ENCODE data around the gene AGMO. TPM values are rescaled to one million over a fixed set of nuclear protein-coding genes. Genes with fewer than 3 reads are reported as not detected.

The AGMO gene
- total RNA-seq, 2 experiments from 2014 or later = not detected

- CTCF ChIA-PET = no interaction called here
- TF ChIP-seq CTCF (IDR thresholded peaks at IDR 0.05) = no peak
- no peak for ATAC-seq
- Mint-ChIP-seq H3K36me3 (ENCODE audit: low read depth) (no peaks in the 10 kb centered on the region), H3K27ac (no peak overlapping the region), H3K4me3 (no peak overlapping the region), H3K27me3 (no peaks in the 10 kb centered on the region), H3K9me3 (peaks cover 23% of the 10 kb centered on the region), H3K4me1 (ENCODE audit: low read depth) (no peaks in the 10 kb centered on the region)
- intact Hi-C loops (cut with micrococcal nuclease) = no loop called here
- no peak for DNase-seq
- POLR2A ChIA-PET = no interaction called here
Observed at GRCh38 chr7:15418264-15418663, 143.6 kb downstream of the AGMO start.

GRCh38 chr7:15417341-15417988, 144.3 kb downstream of the AGMO start:
- ATAC-seq (no peak), DNase-seq (no peak)
- H3K36me3 Mint-ChIP-seq (ENCODE audit: low read depth) = no peaks in the 10 kb centered on the region
- H3K27me3 Mint-ChIP-seq = no peaks in the 10 kb centered on the region
- no peak overlapping the region for H3K27ac Mint-ChIP-seq
- peaks cover 23% of the 10 kb centered on the region for H3K9me3 Mint-ChIP-seq
- no peak overlapping the region for H3K4me3 Mint-ChIP-seq
- H3K4me1 Mint-ChIP-seq (ENCODE audit: low read depth) = no peaks in the 10 kb centered on the region
- TF ChIP-seq CTCF (IDR thresholded peaks at IDR 0.05) = no peak
- ChIA-PET POLR2A (no interaction called here), CTCF (no interaction called here)
- intact Hi-C loops (cut with micrococcal nuclease) = no loop called here

GRCh38 chr7:15411019-15411418, 150.8 kb downstream of the AGMO start:
- no peaks in the 10 kb centered on the region for H3K27me3 Mint-ChIP-seq
- H3K27ac Mint-ChIP-seq = no peak overlapping the region
- peaks cover 7% of the 10 kb centered on the region for H3K9me3 Mint-ChIP-seq
- intact Hi-C loops (cut with micrococcal nuclease) = no loop called here
- TF ChIP-seq CTCF (IDR thresholded peaks at IDR 0.05) = no peak
- ChIA-PET CTCF (no interaction called here), POLR2A (no interaction called here)
- no peak for DNase-seq
- no peaks in the 10 kb centered on the region for H3K36me3 Mint-ChIP-seq (ENCODE audit: low read depth)
- no peaks in the 10 kb centered on the region for H3K4me1 Mint-ChIP-seq (ENCODE audit: low read depth)
- ATAC-seq = no peak
- H3K4me3 Mint-ChIP-seq = no peak overlapping the region

- H3K27me3 Mint-ChIP-seq = no peaks in the 10 kb centered on the region
Observed at GRCh38 chr7:15407910-15408309, 153.9 kb downstream of the AGMO start.

GRCh38 chr7:15403751-15404150, 158.1 kb downstream of the AGMO start:
- POLR2A ChIA-PET = no interaction called here
- Mint-ChIP-seq H3K27me3 (no peaks in the 10 kb centered on the region), H3K36me3 (ENCODE audit: low read depth) (no peaks in the 10 kb centered on the region), H3K4me1 (ENCODE audit: low read depth) (no peaks in the 10 kb centered on the region), H3K9me3 (peaks cover 3% of the 10 kb centered on the region), H3K4me3 (no peak overlapping the region), H3K27ac (no peak overlapping the region)
- ATAC-seq (no peak), DNase-seq (no peak)
- CTCF ChIA-PET = no interaction called here
- intact Hi-C loops (cut with micrococcal nuclease) = no loop called here
- no peak for TF ChIP-seq CTCF (IDR thresholded peaks at IDR 0.05)

More at GRCh38 chr7:15407910-15408309, 153.9 kb downstream of the AGMO start:
- no peak for DNase-seq
- Mint-ChIP-seq H3K4me3 (no peak overlapping the region), H3K36me3 (ENCODE audit: low read depth) (no peaks in the 10 kb centered on the region), H3K27ac (no peak overlapping the region), H3K9me3 (peaks cover 6% of the 10 kb centered on the region), H3K4me1 (ENCODE audit: low read depth) (no peaks in the 10 kb centered on the region)
- POLR2A ChIA-PET = no interaction called here
- TF ChIP-seq CTCF (IDR thresholded peaks at IDR 0.05) = no peak
- CTCF ChIA-PET = no interaction called here
- intact Hi-C loops (cut with micrococcal nuclease) = no loop called here
- ATAC-seq = no peak
